Gastroesophageal sphincter (tissue), 3 donors: ENCODE measurements around the gene POLR3F.
"Not testable (repeated sequence)": the region's sequence is repeated elsewhere in the genome, so short reads cannot be mapped to it uniquely, and the experiment has no call there.

Experiments used
- POLR2A ChIP-seq, 2 donors: fragments of 450-650 bp; IDR thresholded peaks; one replicate each; pipeline ENCODE4 v1.6.1; 2017; ENCODE audit warnings: antibody characterized with exemption in 2 of 2, mild to moderate bottlenecking in 2 of 2, moderate library complexity in 1 of 2
- POLR2AphosphoS5 ChIP-seq: sonication (generic); formaldehyde crosslinking; IDR thresholded peaks from one replicate; pipeline ENCODE4 v1.6.1; 2017; ENCODE audit warnings: antibody characterized with exemption
- TF ChIP-seq, protein P1 (sequence below), 4 experiments: fragments of 200-600 bp in 2 of 4; fragments of 450-650 bp in 2 of 4; sonication (generic) in 1 of 4; IDR thresholded peaks; one replicate each; pipeline ENCODE4 v1.5.1; 2017 to 2019; ENCODE audit warnings: antibody characterized with exemption in 4 of 4, mild to moderate bottlenecking in 2 of 4, moderate library complexity in 2 of 4

DNA sequence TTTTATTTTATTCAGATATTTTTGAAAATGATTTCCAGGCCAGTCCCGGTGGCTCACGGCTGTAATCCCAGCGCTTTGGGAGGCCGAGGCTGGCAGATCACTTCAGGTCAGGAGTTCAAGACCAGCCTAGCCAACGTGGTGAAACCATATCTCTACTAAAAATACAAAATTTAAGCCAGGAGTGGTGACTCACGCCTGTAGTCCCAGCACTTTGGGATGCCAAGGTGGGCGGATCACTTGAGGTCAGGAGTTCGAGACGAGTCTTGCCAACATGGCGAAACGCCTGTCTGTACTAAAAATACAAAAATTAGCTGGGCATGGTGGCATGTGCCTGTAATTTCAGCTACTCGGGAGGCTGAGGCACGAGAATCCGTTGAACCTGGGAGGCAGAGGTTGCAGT is 59.6 kb downstream of the POLR3F start:
- TF ChIP-seq, protein P1, sequence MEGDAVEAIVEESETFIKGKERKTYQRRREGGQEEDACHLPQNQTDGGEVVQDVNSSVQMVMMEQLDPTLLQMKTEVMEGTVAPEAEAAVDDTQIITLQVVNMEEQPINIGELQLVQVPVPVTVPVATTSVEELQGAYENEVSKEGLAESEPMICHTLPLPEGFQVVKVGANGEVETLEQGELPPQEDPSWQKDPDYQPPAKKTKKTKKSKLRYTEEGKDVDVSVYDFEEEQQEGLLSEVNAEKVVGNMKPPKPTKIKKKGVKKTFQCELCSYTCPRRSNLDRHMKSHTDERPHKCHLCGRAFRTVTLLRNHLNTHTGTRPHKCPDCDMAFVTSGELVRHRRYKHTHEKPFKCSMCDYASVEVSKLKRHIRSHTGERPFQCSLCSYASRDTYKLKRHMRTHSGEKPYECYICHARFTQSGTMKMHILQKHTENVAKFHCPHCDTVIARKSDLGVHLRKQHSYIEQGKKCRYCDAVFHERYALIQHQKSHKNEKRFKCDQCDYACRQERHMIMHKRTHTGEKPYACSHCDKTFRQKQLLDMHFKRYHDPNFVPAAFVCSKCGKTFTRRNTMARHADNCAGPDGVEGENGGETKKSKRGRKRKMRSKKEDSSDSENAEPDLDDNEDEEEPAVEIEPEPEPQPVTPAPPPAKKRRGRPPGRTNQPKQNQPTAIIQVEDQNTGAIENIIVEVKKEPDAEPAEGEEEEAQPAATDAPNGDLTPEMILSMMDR (IDR thresholded peaks at IDR 0.05) = not testable (repeated sequence)
- TF ChIP-seq POLR2AphosphoS5; POLR2A (IDR thresholded peaks at IDR 0.05): not testable (repeated sequence)
